ENCODE data around the gene FLVCR2. TPM values are rescaled to one million over a fixed set of nuclear protein-coding genes. Genes with fewer than 3 reads are reported as not detected.

FLVCR2 gene
- total RNA-seq, 4 donors from 2014 or later, result 5.1 to 65.5 (median 14.5) TPM

DNA sequence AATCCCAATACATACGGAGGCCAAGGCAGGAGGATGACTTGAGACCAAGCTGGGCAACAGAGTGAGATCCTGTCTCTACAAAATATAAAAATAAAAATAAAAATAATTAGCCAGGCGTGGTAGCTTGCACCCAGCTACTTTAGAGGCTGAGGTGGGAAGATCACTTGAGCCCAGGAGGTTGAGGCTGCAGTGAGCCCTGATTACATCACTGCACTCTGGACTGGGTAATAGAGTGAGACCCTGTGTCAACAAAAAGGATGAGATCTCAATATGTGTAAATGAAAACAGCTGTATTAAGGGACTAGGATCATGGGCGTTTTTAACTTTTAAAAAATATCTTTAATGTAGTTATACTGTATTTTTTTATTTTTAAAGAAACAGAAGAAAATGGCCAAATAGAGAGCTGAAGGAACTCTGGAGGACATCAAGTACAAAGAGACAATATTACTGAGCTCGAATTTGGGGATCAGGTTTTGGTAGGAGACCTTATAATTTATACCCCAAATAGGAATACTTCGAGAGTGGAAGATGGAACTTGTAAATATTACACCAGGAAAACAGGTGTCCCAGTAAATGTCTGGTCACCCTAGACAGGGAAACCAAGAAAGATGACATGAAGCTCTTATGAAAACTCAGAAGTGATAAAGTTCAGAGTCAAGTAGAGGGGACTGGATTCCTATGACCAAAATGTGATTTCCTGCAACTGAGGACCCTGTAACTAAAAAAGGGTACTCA is 43.1 kb upstream of the FLVCR2 start:
- peaks cover 21 to 28% of the 10 kb centered on the region in 2 donors for H3K4me1 ChIP-seq
- H3K27ac ChIP-seq, result peak overlapping the region; percentile 86 to 97 (median 94)
- no peaks in the 10 kb centered on the region for H3K27me3 ChIP-seq
- in situ Hi-C loops (cut with MboI; ENCODE audit: low sequenced_read_pairs in 4 of 4) (no loop called here), intact Hi-C loops (cut with DNase I; ENCODE audit: low total_unique reads) (loop anchor here (2.0 kb wide), 1 partner anchor 25 kb away; no protein-coding TSS in a partner anchor)
- no peaks in the 10 kb centered on the region for H3K9me3 ChIP-seq
- no peaks in the 10 kb centered on the region for H3K36me3 ChIP-seq
- H3K4me3 ChIP-seq, result no peak overlapping the region
- ATAC-seq, result peak; percentile 54 to 79
- TF ChIP-seq, protein P1, sequence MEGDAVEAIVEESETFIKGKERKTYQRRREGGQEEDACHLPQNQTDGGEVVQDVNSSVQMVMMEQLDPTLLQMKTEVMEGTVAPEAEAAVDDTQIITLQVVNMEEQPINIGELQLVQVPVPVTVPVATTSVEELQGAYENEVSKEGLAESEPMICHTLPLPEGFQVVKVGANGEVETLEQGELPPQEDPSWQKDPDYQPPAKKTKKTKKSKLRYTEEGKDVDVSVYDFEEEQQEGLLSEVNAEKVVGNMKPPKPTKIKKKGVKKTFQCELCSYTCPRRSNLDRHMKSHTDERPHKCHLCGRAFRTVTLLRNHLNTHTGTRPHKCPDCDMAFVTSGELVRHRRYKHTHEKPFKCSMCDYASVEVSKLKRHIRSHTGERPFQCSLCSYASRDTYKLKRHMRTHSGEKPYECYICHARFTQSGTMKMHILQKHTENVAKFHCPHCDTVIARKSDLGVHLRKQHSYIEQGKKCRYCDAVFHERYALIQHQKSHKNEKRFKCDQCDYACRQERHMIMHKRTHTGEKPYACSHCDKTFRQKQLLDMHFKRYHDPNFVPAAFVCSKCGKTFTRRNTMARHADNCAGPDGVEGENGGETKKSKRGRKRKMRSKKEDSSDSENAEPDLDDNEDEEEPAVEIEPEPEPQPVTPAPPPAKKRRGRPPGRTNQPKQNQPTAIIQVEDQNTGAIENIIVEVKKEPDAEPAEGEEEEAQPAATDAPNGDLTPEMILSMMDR (IDR thresholded peaks at IDR 0.05 in 4 of 5, conservative IDR thresholded peaks at IDR 0.05 in 1 of 5), result no peak
- no peak for TF ChIP-seq POLR2A (IDR thresholded peaks at IDR 0.05)
- DNase-seq, result no peak

DNA sequence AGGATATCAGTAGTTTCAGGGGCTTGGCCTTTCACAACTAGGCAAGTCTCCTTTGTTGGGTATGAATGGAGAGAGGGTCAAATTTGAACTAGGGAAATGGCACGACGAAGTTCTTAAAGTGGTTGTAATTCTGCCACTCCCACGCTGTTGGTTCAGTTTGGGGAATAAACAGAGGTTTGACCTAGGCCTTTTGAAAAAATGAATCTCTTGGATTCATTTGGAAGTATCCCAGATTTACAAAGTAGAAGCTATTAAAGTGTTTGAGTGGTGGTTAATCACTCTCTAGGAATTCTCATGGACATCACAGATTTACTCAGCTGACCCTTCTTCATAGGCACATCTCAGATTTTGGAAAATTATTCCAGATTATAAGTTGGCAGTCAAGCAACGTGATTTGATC is 41.3 kb upstream of the FLVCR2 start:
- no peak overlapping the region for H3K4me3 ChIP-seq
- H3K27me3 ChIP-seq, result no peaks in the 10 kb centered on the region
- H3K4me1 ChIP-seq, result peaks cover 21 to 28% of the 10 kb centered on the region in 2 donors
- peak overlapping the region; percentile 86 to 97 (median 94) for H3K27ac ChIP-seq
- ATAC-seq (no peak), DNase-seq (no peak)
- TF ChIP-seq POLR2A (IDR thresholded peaks at IDR 0.05), result no peak
- TF ChIP-seq, protein P1 (IDR thresholded peaks at IDR 0.05 in 4 of 5, conservative IDR thresholded peaks at IDR 0.05 in 1 of 5), result no peak
- H3K36me3 ChIP-seq, result no peaks in the 10 kb centered on the region
- intact Hi-C loops (cut with DNase I; ENCODE audit: low total_unique reads) (no loop called here), in situ Hi-C loops (cut with MboI; ENCODE audit: low sequenced_read_pairs in 4 of 4) (no loop called here)
- H3K9me3 ChIP-seq, result no peaks in the 10 kb centered on the region

DNA sequence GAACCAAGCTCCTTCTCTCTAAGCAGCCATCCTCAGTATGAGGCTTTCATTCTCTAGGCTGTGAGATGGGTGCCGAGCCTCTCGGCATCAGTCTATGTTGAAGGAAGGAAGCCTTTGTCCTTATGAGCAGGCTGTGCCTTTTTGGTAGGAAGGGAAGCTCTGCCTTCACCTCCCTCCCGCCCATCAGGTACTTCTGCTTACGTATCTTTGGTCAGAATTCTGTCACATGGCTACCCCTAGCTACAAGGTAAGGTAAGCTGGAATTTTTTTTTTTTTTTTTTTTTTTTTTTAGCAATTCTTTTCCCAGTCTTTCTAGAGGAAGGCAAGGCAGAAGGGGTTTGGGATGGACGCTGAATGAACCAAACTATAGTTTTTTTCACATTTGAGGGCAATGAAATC is 39.3 kb upstream of the FLVCR2 start:
- ATAC-seq, result no peak
- Histone ChIP-seq H3K27me3 (no peaks in the 10 kb centered on the region), H3K36me3 (no peaks in the 10 kb centered on the region), H3K9me3 (no peaks in the 10 kb centered on the region), H3K4me1 (peaks cover 21 to 28% of the 10 kb centered on the region in 2 donors), H3K4me3 (no peak overlapping the region), H3K27ac (peak overlapping the region in 1 of 4 donors; percentile 49)
- TF ChIP-seq, protein P1 (IDR thresholded peaks at IDR 0.05 in 4 of 5, conservative IDR thresholded peaks at IDR 0.05 in 1 of 5), result no peak
- no peak for TF ChIP-seq POLR2A (IDR thresholded peaks at IDR 0.05)
- in situ Hi-C loops (cut with MboI; ENCODE audit: low sequenced_read_pairs in 4 of 4), result no loop called here
- intact Hi-C loops (cut with DNase I; ENCODE audit: low total_unique reads), result no loop called here
- DNase-seq, result no peak

DNA sequence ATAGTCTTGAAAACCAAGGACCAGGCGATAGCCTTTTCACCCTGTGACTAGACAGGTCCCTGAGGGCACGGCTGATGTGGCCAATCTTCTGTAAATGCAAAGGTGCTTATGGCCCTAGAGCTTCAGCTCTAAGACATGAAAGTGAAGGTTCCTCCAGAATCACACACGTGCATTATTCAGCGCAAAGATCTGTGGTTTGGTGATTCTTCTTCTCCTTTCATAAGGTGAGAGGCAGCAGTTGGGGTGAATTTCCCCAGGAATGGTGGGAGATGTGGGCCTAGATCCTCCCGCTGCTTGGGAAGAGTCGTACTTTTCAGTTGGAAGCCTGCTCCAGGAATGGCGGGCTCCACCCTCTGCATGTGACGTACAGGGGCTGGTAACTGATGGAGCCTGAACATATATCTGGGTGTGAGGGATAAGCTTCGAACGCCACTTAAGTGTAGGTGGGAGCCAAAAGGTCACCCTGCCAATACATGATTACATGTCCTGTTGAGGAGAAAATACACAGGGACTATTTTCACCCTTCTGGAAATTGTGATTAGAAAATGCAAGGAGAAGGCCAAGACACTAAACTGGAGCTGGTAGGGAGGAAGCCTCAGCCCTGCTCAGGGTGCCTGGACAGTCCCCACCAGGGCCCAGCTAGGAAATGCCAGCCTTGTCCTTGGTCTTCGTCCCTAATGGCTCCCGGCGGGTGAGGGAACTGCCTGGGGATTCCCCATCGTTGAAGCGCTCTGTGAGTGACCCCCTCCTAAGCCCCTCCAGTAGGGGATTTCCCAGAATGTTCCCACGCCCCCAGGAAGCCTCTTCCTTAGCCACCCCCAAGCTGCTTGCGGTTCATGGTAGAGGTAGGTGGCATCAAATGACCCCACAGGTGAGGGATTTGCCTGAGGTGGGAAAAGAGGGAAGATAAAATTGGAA is 38.6 kb upstream of the FLVCR2 start:
- no peak overlapping the region for H3K27ac ChIP-seq
- DNase-seq (no peak), ATAC-seq (no peak)
- no peaks in the 10 kb centered on the region for H3K9me3 ChIP-seq
- no peaks in the 10 kb centered on the region for H3K36me3 ChIP-seq
- intact Hi-C loops (cut with DNase I; ENCODE audit: low total_unique reads) (no loop called here), in situ Hi-C loops (cut with MboI; ENCODE audit: low sequenced_read_pairs in 4 of 4) (no loop called here)
- H3K4me1 ChIP-seq, result peaks cover 16 to 24% of the 10 kb centered on the region in 2 donors
- no peak overlapping the region for H3K4me3 ChIP-seq
- no peak for TF ChIP-seq POLR2A (IDR thresholded peaks at IDR 0.05)
- TF ChIP-seq, protein P1 (IDR thresholded peaks at IDR 0.05 in 4 of 5, conservative IDR thresholded peaks at IDR 0.05 in 1 of 5), result no peak
- no peaks in the 10 kb centered on the region for H3K27me3 ChIP-seq

Data from gastrocnemius medialis (tissue), 4 donors.